ENCODE data around the gene HSD17B7.
"Not testable (repeated sequence)": the region's sequence is repeated elsewhere in the genome, so short reads cannot be mapped to it uniquely, and the experiment has no call there.

HSD17B7 gene

GRCh38 chr1:162818136-162818535 is 27.6 kb downstream of the HSD17B7 start:
- DNase-seq, result not testable (repeated sequence)

GRCh38 chr1:162818666-162819065 is 28.2 kb downstream of the HSD17B7 start:
- DNase-seq, result not testable (repeated sequence)

GRCh38 chr1:162822391-162823200 is 32.1 kb downstream of the HSD17B7 start:
- no peak for DNase-seq

- no peak for DNase-seq
These were observed 32.7 kb downstream of the HSD17B7 start for GRCh38 chr1:162823231-162823630.

- DNase-seq, result no peak
These were observed 33.4 kb downstream of the HSD17B7 start for GRCh38 chr1:162823771-162824525.

GRCh38 chr1:162829268-162829667 is 38.8 kb downstream of the HSD17B7 start:
- DNase-seq, result no peak

GRCh38 chr1:162832470-162832869 is 42.0 kb downstream of the HSD17B7 start:
- no peak for DNase-seq

- DNase-seq, result no peak
These were observed 44.8 kb downstream of the HSD17B7 start for GRCh38 chr1:162835157-162835899.

GRCh38 chr1:162838863-162839262 is 48.4 kb downstream of the HSD17B7 start:
- DNase-seq, result no peak

GRCh38 chr1:162840250-162840839 is 49.8 kb downstream of the HSD17B7 start:
- DNase-seq, result no peak

GRCh38 chr1:162844153-162844552 is 53.7 kb downstream of the HSD17B7 start:
- no peak for DNase-seq

- no peak for DNase-seq
These were observed 56.0 kb downstream of the HSD17B7 start for GRCh38 chr1:162846256-162847212.

- peak; percentile 26 for DNase-seq
These were observed 57.4 kb downstream of the HSD17B7 start for GRCh38 chr1:162847839-162848453.

GRCh38 chr1:162849711-162850110 is 59.2 kb downstream of the HSD17B7 start:
- no peak for DNase-seq

GRCh38 chr1:162851341-162851740 is 60.8 kb downstream of the HSD17B7 start:
- no peak for DNase-seq

GRCh38 chr1:162854245-162854882 is 63.9 kb downstream of the HSD17B7 start:
- DNase-seq, result peak; percentile 69

- DNase-seq, result no peak
These were observed 65.1 kb downstream of the HSD17B7 start for GRCh38 chr1:162855461-162856150.

GRCh38 chr1:162856260-162856659 is 65.8 kb downstream of the HSD17B7 start:
- DNase-seq, result no peak

GRCh38 chr1:162857850-162858249 is 67.3 kb downstream of the HSD17B7 start:
- no peak for DNase-seq

GRCh38 chr1:162859191-162859590 is 68.7 kb downstream of the HSD17B7 start:
- no peak for DNase-seq
